Stimulated activated CD8-positive, alpha-beta memory T cell treated with anti-CD3 and anti-CD28 coated beads, Interleukin-12 subunit alpha, Interleukin-12 subunit beta, amount 100 ng/mL, for 24 hours (primary cell): ENCODE measurements around the gene ALAS1.

Source experiments
- DNase-seq: peaks from one replicate; pipeline ENCODE4 v3.0.0-alpha.2; 2020; ENCODE audit errors: extremely low read depth

ALAS1 gene

DNA sequence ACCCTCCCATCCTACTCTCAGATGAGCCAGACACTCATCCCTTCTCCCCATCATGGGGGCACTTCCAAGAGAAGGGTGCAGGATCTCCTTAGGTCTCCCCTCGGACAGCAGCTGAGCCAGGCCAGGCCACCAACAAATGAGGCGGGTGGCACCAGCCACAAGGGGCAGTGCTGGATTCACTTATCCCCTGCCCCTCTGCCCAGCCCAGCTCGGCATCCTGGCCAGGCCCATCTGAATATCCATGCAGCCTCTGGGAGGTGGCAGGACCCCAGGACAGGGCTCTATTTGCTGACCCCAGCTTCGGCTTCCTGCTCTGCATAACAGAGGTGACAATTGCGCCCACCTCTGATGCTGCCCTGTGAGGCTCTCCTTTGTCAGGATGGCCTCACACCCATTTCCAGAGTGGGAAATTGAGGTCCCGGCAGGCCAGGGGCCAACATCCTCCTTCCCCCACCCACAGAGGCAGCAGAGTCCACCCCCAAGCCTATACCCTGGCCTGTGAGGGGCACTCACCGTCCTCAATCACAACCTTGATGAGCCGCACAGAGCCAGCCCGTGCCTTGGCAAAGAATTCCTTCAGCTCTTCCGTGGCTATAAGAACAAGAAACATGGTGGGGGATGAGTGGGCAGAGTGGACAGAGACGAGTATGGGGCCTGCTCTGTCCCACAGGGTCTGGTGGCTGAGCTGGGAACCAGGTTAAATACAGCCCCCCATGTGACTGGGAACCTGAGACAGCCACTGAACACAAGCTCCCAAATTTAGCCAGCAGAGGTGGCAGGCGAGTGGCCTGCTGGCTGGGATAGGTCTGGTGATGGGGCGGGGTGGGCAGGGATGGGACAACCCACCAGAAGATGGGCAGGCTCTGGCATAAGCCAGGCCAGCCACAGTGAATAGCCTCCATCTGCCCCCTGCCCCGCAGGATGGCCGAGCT lies 36.8 kb downstream of the ALAS1 start:
- no peak for DNase-seq

DNA sequence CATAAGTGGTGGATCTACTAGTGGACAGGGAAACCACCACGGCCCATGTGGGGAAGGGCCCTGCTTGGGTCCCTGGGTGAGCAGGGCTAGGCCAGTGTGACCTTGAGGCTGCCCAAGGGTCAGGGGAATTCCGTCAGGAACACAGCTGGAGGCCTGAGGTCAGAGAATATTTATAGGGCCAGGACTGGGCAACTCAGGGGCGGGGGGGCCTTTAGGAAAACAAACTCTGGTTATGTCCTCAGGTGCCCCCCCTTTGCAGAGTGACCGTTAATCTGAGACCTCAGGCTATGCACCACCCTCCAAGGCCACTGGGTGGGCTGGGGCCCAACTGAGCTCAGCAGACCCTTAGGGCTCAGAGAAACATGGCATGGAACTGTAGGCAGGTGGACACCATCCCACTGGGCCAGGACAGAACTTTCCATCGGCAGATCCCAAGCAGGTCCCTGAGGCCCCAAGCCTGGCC lies 38.5 kb downstream of the ALAS1 start:
- DNase-seq = no peak

DNA sequence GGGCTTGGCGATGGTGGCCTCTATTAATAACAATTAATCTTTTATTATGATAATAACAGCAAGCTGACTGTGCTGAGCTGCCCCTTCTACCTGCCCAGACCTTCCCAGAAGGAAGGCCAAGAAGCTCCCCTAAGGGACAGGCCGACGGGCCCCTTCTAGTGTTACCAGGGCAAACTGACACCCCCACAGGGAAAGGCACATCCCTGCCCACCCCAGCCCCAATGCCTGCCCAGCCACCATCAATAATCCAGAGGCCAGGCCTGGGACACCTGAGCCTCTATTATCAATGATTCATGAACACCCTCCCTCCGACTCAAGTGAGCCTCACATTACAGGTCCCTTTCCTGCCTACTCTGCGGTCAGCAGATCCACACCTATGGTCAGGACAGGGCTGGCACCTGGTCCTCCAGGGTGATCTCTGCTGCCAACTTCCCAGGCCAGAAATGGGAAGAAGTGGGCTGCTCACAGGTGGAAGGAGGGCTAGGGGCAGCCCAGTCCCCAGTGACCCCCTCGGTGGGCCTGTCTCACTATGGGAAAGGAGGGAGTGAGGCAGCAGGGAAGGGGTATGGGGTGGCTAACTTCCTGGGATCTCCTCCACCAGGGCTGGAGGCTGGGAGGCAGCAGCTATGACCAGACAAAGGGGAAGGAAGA lies 39.2 kb downstream of the ALAS1 start:
- DNase-seq = no peak

DNA sequence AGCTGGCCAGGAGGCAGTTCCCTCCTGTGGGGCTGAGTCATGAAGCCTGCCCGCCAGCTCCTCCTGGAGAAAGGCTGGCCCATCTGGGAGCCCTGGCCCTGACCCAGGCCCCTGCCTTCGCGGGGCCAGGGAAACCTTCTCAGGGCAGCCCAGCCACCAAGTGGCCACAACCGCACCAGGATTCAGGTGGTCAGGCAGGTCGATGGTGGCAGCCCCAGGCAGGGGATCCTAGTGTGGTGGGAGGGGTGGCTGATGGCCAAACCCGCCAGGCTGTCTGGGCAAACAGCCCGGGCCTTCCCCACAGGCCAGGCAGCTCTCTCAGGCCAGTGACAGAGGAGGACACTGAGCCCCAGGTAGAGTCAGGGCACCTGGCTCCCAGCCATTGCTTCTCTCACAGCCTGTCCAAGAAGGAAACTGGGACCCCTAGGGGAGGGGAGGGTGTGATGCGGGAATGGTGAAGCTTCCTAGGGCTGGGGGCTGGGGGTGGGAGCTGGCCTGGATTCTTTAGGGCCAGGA lies 39.8 kb downstream of the ALAS1 start:
- no peak for DNase-seq

DNA sequence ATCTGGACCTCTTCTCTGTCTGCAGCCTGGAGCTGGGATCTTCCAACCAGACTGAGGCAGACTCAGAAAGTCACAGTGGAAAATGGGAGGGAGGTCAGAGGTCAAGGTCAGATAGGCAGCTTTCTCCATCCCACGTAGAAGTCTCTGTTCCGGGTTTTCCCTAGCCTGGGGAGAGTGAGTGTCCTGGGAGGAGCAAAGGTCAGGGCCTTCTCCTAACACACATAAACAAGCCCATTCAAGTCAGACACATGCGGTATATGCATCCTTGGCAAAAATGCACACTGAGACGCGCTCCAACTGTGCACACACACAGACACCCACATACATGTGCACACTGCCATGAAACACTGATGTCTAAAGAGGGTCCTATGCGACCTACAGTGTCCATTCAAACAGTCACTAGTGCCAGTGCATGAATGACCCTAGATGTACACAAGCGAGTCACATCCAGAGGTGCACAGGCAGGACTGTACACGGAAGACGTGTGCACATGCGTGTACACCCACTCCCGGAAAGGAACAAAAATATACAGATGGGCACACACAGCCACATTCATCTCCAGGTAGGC lies 40.3 kb downstream of the ALAS1 start:
- DNase-seq = no peak

DNA sequence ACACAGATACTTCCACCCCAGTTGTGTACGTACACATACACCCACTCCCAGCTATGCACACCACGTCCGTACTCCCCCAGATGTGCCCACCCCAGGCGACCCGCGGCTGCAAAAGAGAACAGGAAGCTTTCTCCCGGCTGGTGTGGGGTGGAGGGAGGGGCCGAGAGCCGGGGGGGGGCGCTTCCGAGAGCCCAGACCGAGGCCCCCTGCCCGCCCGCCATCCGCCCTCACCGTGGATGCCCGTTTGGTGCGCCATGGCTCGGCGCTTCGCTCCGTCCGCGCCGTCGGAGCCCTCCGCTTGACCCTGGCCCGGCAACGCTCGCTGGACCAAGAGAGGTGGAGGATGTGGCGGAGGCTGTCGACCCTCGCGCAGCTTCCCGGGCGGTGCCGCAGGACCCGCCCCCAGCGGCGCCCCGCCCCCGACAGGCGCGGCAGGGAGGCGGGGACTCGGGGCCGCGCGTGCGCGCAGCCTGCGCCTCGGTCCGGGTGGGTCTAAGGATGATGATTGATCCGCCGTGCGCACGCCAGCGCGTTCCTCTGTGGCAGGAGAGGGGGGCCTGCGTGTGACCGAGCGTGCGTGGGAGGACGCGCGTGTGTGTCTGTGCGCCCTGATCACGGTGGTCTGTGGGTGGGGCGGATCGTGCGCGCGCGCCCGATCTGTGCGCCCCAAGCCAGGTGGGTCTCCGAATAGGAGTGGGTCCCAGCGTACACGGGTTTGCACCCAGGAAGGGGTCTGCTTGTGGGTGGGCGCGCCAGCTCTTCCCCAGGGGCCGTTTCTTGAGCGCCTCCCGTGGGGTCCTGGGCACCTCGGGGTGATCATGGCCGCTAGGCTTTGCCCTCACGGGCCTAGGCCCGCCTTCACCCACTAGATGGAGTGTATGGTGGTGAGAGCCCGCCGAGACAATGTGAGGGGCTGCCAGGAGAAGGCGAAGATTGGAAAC lies 41.1 kb downstream of the ALAS1 start, which contains the start of gene TWF2:
Gene TWF2, minus strand, starts transcription at position 398 of the 941 bp plus-strand sequence. Its CDS starts 142 bp downstream, at position 256.
- DNase-seq = peak; percentile 64

DNA sequence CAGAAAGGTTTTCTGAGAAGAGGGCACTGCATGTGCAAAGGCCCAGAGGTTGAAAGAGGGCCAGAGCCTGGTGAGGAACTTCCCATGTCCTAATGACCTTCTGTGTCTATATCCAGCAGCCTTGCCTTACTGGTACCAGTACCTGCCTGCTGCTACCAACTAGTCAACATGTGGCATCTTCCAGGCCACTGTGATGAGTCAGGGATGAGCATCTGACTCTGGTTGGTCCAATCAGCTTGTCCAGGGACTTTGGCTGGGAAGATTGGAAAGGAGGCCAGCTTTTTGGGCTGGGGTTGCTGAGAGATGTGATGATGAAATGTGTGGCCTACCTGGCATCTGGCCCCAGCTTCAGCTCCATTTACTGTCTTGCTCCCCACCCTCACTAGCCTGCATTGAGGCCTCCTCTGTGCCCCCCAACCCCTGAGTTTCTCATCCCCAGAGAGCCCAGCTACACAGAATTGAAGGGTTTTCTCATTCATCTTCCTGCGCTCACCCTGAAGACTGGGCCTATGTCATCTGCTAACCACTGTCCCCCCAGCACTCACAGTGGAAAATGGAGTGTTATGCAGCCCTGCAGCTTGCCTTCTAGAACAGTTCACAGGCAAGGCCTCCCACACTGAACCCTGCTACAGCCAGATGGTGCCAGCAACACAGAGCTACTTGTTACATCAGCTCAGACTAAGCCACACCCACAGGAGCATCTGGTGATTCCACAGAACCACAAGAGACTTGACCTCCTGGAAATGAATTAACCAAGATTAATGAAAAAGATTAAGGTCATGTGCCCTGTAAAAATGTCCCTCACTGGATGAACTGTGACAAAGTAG lies 42.3 kb downstream of the ALAS1 start:
- no peak for DNase-seq

DNA sequence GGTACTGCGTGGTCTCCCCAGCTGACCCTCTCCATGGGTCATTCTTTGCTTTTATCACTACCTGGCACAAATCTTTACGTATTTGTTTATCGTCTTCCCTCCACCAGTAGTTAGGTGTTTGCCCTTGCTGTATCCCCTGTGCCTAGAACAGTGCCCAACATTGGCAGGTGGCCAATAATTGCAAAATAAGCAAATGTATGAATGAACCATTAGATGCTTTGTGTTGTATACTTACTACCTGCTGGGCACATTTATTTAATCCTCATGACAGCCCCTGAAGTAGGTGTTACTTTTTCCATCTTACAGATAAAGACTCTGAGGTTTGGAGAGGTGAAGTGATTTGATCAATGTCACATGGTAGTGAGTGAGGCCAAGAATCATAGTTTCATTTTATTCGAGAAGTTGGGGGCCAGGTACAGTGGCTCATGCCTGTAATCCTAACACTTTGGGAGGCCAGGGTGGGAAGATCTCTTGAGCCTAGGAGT lies 43.0 kb downstream of the ALAS1 start:
- DNase-seq = no peak

DNA sequence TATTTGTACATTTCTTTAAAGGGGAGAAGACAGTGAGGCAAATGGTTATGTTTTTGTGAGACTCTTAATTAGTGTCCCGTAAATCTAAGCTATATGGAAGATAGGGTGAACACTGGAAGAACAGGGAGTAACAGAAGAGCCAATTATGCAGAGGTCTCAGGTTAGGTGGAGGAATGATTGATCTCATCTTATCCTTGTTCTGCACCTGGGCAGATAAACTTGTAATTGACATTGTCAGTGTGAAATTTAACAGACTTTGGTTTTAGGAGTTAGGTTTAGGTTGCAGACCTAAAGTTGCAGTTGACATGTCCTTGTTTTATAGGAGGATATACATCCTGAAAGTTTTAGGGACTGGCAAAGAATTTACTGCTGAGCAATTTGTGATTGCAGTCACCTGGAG lies 44.1 kb downstream of the ALAS1 start:
- DNase-seq = no peak

DNA sequence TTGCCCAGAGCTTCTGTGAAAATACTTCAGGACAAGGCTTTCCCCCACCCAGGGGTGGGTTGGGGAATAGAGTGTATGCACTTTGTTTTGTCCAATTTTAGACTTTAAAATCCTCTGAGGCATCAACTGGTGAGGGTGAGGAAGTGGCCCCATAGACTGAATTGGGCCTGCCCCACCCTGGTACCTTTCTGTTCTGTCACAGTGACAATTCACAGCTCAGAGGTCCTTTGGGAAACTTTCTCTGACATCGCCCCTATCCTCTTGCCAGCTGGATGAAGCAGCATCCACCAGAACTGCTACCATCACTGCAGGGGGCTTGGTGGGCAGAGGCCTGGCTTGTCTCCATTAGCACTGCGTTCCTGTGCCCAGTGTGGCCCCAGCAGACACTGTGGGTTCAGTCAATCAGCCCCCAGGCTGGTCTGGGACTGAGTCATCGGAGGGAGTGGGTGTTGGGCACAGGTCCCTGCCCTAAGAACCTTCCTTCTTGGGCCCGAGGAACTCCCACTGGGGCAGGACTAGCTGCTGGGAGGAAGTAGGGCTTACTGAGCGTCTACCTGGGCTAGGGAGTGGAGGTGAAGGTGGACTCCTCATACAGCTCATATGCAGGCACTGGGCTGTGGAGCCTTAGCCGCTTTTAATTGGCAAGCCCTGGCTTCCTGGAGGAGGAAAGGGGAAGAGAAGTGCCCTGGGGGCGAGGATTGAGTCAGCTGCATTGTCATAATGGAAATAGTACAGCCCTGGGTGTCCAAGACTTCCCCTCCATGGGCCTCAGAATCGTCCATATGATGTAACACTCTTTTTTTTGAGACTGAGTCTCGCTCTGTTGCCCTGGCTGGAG lies 46.0 kb downstream of the ALAS1 start:
- no peak for DNase-seq

DNA sequence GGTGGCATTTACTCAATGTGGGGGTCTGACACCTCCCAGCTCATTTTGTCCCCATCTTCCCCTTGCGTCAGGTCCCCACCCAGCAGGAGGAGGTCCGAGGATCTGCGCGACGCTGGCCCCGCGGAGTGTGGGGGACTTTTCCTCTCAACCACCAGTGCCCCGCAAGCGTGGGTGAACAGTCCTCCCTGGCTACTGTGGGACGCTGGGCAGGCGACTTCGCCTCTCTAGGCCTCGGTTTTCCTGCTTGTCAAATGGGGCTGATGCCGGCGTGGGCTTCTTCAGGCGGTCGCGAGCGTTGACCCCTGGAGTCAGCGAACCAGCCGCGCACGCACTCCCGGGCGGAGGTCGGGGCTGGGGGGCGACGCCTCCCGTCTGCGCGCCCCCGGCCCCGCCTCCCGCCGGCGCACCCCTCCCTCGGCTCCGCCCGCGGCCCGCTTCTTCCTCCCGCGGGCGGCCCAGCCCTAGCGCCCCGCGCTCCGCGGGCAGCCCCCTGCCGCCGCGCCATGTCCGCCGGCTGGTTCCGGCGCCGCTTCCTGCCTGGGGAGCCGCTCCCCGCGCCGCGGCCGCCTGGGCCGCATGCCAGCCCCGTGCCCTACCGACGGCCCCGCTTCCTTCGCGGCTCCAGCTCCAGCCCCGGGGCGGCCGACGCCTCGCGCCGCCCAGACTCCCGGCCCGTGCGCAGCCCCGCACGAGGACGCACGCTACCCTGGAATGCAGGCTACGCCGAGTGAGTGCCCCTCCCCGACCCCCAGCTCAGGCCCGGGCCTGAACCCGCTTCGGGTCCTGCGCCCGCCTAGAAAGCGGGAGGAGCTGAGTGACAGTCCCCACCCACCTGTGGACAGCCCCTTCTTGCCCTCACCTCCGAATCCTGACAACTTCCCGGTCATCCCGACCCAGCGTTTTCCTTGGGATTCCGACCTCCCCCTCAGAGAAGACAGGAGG lies 47.6 kb downstream of the ALAS1 start, which contains the start of gene PPM1M:
Gene PPM1M, plus strand, starts transcription at position 438 of the 942 bp plus-strand sequence. Its CDS starts 66 bp downstream, at position 504.
- no peak for DNase-seq

DNA sequence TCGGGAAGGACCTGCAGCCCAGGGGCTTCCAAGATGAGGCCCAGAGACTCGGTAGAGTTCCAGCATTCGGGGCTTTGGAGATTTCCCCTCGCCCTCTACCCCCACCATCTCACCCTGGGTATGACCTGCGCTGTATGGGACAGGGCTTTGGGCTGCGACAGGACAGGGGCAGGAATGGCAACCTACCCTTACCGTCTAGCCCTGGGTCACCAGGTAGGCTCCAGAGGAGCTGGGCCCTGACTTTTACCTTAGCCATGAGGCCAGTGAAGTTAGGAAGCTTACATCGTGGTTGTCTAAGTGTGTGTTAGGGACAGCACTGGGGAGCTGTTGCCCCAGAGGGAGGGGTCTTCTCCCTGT lies 48.3 kb downstream of the ALAS1 start:
- DNase-seq = no peak

DNA sequence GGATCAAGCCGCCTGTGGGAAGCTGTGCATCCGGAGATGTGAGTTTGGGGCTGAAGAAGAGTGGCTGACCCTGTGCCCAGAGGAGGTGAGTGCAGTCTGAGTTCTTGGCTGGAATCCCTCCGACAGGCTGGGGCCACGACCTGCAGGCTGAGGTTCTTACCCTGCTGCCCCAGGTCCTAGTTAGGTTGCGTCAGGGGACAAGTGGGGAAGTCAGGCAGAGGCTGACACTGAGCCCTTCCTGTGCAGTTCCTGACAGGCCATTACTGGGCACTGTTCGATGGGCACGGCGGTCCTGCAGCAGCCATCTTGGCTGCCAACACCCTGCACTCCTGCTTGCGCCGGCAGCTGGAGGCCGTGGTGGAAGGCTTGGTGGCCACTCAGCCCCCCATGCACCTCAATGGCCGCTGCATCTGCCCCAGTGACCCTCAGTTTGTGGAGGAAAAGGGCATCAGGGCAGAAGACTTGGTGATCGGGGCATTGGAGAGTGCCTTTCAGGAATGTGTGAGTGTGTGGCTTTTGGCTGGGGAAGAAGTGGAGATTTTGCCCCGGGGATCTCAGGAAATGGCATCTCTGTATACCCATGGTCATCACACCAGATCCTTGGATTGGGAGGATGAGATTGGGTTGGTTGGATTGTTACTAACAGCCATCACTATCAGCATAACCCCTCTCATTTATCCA lies 48.9 kb downstream of the ALAS1 start:
- no peak for DNase-seq

DNA sequence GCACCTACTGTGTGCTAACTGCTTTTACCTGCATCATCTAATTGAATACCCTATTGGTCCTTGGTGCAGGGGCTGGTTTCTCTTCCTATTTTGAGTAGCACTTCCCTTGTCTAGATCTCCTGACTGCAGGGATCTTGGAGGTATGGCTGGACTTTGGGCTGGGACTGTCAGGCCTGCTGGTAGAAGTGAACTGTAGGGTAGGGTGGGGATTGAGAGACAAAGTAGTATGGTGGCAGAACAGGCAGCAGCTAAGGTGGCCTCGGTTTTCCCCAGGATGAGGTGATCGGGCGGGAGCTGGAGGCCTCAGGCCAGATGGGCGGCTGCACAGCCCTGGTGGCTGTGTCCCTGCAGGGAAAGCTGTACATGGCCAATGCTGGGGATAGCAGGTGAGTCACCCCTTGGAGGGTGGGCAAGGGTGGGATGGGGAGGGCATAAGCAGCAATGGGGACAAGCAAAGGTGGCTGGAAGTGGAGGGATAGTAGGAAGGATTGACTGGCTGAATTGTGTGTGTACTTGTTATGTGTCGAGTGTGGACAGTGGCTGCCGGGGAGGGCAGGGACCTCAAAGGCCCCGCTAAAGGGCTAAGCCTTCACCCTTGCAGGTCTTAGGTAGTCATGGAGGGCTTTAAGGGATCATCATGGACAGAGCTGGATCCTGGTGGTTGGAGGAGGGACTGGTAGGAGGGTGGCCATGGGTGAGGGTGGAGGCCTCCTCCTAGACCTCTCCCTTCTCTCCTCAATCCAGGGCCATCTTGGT lies 49.6 kb downstream of the ALAS1 start:
- DNase-seq = no peak

DNA sequence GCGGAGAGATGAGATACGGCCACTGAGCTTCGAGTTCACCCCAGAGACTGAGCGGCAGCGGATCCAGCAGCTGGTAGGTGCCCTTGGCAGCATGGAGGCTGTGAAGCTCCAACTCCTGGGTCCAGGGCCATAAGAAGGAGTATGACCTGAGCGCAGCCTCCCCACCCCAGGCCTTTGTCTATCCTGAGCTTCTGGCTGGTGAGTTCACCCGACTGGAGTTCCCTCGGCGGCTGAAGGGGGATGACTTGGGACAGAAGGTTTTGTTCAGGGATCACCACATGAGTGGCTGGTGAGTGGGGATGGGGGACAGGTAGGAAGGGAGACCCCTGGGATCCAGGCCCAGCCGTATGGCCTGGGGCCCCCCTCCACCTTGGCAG lies 50.2 kb downstream of the ALAS1 start:
- DNase-seq = no peak

DNA sequence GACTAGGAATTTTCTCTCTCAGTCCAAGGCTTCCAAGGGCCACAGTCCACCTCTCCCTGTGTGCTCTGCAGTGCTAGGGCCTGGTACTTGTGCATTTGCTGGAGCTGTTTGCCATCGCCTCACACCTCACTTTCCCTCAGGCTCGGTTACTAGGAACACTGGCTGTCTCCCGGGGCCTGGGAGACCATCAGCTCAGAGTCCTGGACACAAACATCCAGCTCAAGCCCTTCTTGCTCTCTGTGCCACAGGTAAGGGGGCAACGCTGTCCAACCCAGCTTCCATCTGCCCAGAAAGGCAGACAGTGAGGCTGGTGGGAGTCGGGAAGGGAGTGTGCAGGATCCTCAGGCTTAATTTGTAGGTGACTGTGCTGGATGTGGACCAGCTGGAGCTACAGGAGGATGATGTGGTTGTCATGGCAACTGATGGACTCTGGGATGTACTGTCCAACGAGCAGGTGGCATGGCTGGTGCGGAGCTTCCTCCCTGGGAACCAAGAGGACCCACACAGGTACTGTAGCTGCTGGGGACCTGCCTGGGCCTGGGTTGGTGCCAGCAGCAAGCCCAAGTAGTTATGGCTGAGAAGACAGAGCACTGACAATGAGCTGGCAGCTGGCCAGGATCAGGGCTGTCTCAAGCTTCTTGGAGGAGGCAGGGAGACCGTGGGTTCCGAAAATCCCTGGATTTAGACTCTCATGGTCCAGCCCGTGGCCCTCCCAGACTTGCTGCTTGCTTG lies 51.0 kb downstream of the ALAS1 start:
- DNase-seq = no peak
